SK-N-SH treated with all-trans-retinoic acid at 6 μM for 48 hours (cell line): ENCODE data around the gene BABAM2.

Source experiments
- ISL1 ChIP-seq: fragments of 250-450 bp; sonication (Bioruptor Pico); IDR thresholded peaks from 2 replicates; pipeline ENCODE4 v2.1.2; 2022; ENCODE audit warnings: mild to moderate bottlenecking, moderate library complexity
- OSR1 ChIP-seq: fragments of 250-450 bp; sonication (Bioruptor Pico); IDR thresholded peaks from 2 replicates; pipeline ENCODE4 v1.8.0; 2022; ENCODE audit warnings: moderate library complexity, mild to moderate bottlenecking, inconsistent platforms
- RARB ChIP-seq: fragments of 250-450 bp; sonication (Bioruptor Pico); IDR thresholded peaks from 2 replicates; pipeline ENCODE4 v1.8.0; 2021; ENCODE audit warnings: mild to moderate bottlenecking, moderate library complexity
- TCF4 ChIP-seq: fragments of 250-450 bp; sonication (Bioruptor Pico); IDR thresholded peaks from 2 replicates; pipeline ENCODE4 v1.8.0; 2021; ENCODE audit warnings: mild to moderate bottlenecking, moderate library complexity, borderline replicate concordance
- TOX ChIP-seq: fragments of 250-450 bp; sonication (Bioruptor Pico); IDR thresholded peaks from 2 replicates; pipeline ENCODE4 v1.8.0; 2021; ENCODE audit warnings: mild to moderate bottlenecking, moderate library complexity, borderline replicate concordance
- ZFP3 ChIP-seq: fragments of 250-450 bp; sonication (Bioruptor Pico); IDR thresholded peaks from 2 replicates; pipeline ENCODE4 v1.5.0; 2020; ENCODE audit warnings: mild to moderate bottlenecking, moderate library complexity
- ZNF565 ChIP-seq: fragments of 450-650 bp; formaldehyde crosslinking; conservative IDR thresholded peaks from 2 replicates; pipeline ENCODE4 v1.5.0; 2020; ENCODE audit warnings: low read depth, mild to moderate bottlenecking, moderate library complexity

DNA sequence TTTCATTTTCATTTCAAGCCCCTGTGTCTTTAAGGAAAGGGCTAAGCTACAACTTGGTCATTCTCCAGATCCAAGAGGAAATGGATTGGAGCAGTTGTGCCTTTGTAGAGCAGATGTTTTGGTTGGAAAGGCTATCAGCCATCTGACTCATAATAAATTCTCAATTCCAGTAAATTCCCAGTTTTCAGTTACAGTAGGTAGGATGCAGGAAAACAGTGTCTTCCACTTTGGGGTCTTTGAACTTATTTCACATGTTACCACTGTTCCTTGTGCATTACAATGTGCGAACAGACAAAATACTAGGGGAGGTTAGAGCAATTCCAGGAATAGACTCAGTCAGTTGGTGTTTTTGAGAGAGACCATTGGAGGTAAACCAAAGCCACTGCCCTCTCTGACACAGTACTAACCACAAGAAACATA lies 211.9 kb downstream of the BABAM2 start:
- TF ChIP-seq ZFP3 (no peak), RARB (CRISPR knock-in tag) (no peak), TCF4 (CRISPR knock-in tag) (no peak), ISL1 (CRISPR knock-in tag) (no peak), OSR1 (no peak), ZNF565 (CRISPR knock-in tag) (no peak), TOX (CRISPR knock-in tag) (no peak)
